ENCODE data around the gene OXGR1. TPM values are rescaled to one million over a fixed set of nuclear protein-coding genes. Genes with fewer than 3 reads are reported as not detected.
"Not testable (repeated sequence)": the region's sequence is repeated elsewhere in the genome, so short reads cannot be mapped to it uniquely, and the experiment has no call there.

OXGR1 gene
- total RNA-seq, 2 experiments from 2014 or later = not detected

DNA sequence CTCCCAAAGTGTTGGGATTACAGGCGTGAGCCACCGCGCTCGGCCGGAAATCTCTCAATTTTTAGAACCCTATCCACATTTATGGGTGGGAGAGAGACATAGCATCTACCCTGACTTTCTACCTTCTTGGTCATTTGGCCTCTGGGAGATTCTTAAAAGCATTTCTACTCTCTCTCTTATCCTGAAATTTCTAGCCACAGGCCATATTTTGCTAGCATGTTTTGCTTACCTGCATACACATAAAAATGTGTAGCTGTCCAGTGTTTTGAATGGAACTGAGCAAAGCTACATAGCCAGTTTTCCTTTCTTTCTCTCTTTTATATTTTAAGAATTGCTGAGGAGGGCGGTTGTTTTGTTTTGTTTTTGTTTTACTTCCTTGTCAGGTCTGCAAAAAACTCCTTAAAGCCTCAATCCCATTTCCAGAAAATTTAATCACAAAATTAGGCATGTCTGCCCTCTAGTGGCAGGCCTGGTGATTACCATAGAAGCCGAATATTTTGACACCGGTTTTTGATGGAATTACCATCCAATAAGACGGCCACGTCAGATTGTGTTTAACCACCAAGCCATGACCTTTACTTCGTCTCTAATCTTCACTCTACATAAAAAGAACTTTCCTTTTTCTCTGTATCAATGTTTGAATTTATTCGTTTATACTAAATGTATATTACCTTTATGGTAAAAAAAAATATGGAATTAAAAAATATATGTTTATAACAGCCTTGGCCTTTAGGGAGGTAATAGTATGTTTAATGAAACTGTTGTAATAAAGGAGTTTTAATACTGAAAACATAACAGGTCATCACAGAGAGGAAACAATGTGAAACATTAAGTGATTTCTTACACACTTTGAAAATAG lies 34.4 kb upstream of the OXGR1 start:
- POLR2A ChIA-PET = no interaction called here
- H3K27me3 Mint-ChIP-seq = peaks cover 45% of the 10 kb centered on the region
- H3K36me3 Mint-ChIP-seq (ENCODE audit: low read depth) = no peaks in the 10 kb centered on the region
- H3K9me3 ChIP-seq (ENCODE audit: control insufficient read depth in 1 of 2, insufficient read depth in 1 of 2, low read length in 2 of 2) = no peaks in the 10 kb centered on the region
- H3K4me1 ChIP-seq (ENCODE audit: insufficient read depth, low read length) = no peaks in the 10 kb centered on the region
- no peak overlapping the region for H3K27ac Mint-ChIP-seq
- no peak overlapping the region for H3K4me3 ChIP-seq (ENCODE audit: low read length)
- CTCF ChIA-PET = interaction anchor here (1.0 kb wide), 2 partner anchors 9 to 10 kb away, joined by 3 to 4 read pairs; no protein-coding TSS in a partner anchor
- TF ChIP-seq, protein P1, sequence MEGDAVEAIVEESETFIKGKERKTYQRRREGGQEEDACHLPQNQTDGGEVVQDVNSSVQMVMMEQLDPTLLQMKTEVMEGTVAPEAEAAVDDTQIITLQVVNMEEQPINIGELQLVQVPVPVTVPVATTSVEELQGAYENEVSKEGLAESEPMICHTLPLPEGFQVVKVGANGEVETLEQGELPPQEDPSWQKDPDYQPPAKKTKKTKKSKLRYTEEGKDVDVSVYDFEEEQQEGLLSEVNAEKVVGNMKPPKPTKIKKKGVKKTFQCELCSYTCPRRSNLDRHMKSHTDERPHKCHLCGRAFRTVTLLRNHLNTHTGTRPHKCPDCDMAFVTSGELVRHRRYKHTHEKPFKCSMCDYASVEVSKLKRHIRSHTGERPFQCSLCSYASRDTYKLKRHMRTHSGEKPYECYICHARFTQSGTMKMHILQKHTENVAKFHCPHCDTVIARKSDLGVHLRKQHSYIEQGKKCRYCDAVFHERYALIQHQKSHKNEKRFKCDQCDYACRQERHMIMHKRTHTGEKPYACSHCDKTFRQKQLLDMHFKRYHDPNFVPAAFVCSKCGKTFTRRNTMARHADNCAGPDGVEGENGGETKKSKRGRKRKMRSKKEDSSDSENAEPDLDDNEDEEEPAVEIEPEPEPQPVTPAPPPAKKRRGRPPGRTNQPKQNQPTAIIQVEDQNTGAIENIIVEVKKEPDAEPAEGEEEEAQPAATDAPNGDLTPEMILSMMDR (IDR thresholded peaks at IDR 0.05) = peak; percentile 97
- ATAC-seq (ENCODE audit: poor library complexity) (no peak), DNase-seq (peak in 11 of 14 experiments; percentile 6 to 57 (median 21))
- no peak overlapping the region for H3K27ac ChIP-seq (ENCODE audit: low read depth in 1 of 2, low read length in 2 of 2)
- H3K36me3 ChIP-seq (ENCODE audit: insufficient read depth, low read length) = no peaks in the 10 kb centered on the region
- no peaks in the 10 kb centered on the region for H3K4me1 Mint-ChIP-seq (ENCODE audit: low read depth)
- H3K27me3 ChIP-seq (ENCODE audit: control insufficient read depth in 1 of 2, insufficient read depth in 2 of 2, low read length in 2 of 2) = peaks cover 0 to 7% of the 10 kb centered on the region in 2 experiments
- H3K4me3 Mint-ChIP-seq = no peak overlapping the region
- H3K9me3 Mint-ChIP-seq = no peaks in the 10 kb centered on the region
- intact Hi-C loops (cut with DNase I, micrococcal nuclease) = loop anchor here in 1 of 2 experiments (10.0 kb wide), 1 partner anchor 1404 kb away; no protein-coding TSS in a partner anchor

DNA sequence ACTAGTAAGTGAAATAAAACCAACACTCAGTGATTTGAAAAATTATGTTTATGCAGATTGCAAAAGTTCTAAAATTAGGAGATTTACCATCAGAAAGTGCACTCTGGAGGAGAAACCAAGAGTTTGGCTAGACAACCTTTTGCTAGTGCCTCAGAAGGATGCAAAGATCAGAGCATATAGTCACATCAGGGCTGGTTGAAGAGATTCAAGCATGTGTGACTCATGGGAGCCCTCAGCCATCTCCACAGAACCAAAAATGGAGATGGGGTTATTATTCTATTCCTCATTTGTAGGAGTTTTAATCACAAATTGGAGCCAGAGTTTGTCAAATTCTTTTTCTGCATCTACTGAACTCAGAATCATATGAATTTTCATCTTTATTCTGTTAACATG lies 32.9 kb upstream of the OXGR1 start:
- H3K36me3 ChIP-seq (ENCODE audit: insufficient read depth, low read length) = no peaks in the 10 kb centered on the region
- Mint-ChIP-seq H3K27me3 (peaks cover 60% of the 10 kb centered on the region), H3K4me3 (no peak overlapping the region), H3K4me1 (ENCODE audit: low read depth) (no peaks in the 10 kb centered on the region), H3K9me3 (no peaks in the 10 kb centered on the region), H3K27ac (no peak overlapping the region), H3K36me3 (ENCODE audit: low read depth) (no peaks in the 10 kb centered on the region)
- intact Hi-C loops (cut with DNase I, micrococcal nuclease) = loop anchor here in 1 of 2 experiments (10.0 kb wide), 1 partner anchor 1402 kb away; no protein-coding TSS in a partner anchor
- POLR2A ChIA-PET = no interaction called here
- H3K9me3 ChIP-seq (ENCODE audit: control insufficient read depth in 1 of 2, insufficient read depth in 1 of 2, low read length in 2 of 2) = no peaks in the 10 kb centered on the region
- peaks cover 6 to 14% of the 10 kb centered on the region in 2 experiments for H3K27me3 ChIP-seq (ENCODE audit: control insufficient read depth in 1 of 2, insufficient read depth in 2 of 2, low read length in 2 of 2)
- DNase-seq = no peak
- H3K4me1 ChIP-seq (ENCODE audit: insufficient read depth, low read length) = no peaks in the 10 kb centered on the region
- no peak for ATAC-seq (ENCODE audit: poor library complexity)
- TF ChIP-seq, protein P1 (IDR thresholded peaks at IDR 0.05) = no peak
- H3K4me3 ChIP-seq (ENCODE audit: low read length) = no peak overlapping the region
- H3K27ac ChIP-seq (ENCODE audit: low read depth in 1 of 2, low read length in 2 of 2) = no peak overlapping the region
- CTCF ChIA-PET = no interaction called here

DNA sequence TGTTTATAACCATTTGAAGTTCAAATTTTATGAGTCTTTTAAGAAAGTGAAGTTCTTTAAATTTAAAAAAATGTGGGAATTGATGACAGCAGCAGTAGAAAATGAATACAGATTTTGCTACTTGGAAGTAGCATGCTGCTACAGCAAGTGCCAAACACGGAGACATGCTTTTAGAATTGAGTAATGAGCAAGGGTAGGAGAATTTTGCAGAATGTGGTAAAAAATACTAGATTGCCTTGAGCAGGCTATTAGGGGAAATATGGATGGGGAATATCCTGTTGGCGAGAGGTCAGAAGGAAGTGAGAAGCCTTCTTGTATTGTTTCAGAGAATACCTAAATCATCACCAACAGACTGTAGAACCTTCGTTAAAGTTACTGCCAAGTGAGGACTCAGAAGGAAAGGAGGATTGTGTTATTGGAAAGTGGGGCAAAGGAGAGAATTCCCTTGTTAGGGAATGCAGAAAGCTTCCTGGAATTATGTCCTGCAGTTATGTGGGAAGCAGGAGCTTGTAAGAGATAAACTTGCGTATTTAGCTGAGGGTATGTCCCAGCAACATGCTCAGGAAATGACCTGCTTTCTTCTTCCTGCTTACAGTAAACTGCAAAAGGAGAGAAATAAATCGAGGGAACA lies 32.4 kb upstream of the OXGR1 start:
- H3K36me3 ChIP-seq (ENCODE audit: insufficient read depth, low read length) = no peaks in the 10 kb centered on the region
- Mint-ChIP-seq H3K36me3 (ENCODE audit: low read depth) (no peaks in the 10 kb centered on the region), H3K27me3 (peaks cover 61% of the 10 kb centered on the region), H3K9me3 (no peaks in the 10 kb centered on the region), H3K27ac (no peak overlapping the region), H3K4me3 (no peak overlapping the region), H3K4me1 (ENCODE audit: low read depth) (no peaks in the 10 kb centered on the region)
- ATAC-seq (ENCODE audit: poor library complexity) (no peak), DNase-seq (no peak)
- intact Hi-C loops (cut with DNase I, micrococcal nuclease) = loop anchor here in 1 of 2 experiments (10.0 kb wide), 1 partner anchor 1402 kb away; no protein-coding TSS in a partner anchor
- ChIA-PET POLR2A (no interaction called here), CTCF (no interaction called here)
- no peak overlapping the region for H3K27ac ChIP-seq (ENCODE audit: low read depth in 1 of 2, low read length in 2 of 2)
- no peak overlapping the region for H3K4me3 ChIP-seq (ENCODE audit: low read length)
- TF ChIP-seq, protein P1 (IDR thresholded peaks at IDR 0.05) = no peak
- peaks cover 6 to 14% of the 10 kb centered on the region in 2 experiments for H3K27me3 ChIP-seq (ENCODE audit: control insufficient read depth in 1 of 2, insufficient read depth in 2 of 2, low read length in 2 of 2)
- no peaks in the 10 kb centered on the region for H3K4me1 ChIP-seq (ENCODE audit: insufficient read depth, low read length)
- no peaks in the 10 kb centered on the region for H3K9me3 ChIP-seq (ENCODE audit: control insufficient read depth in 1 of 2, insufficient read depth in 1 of 2, low read length in 2 of 2)

DNA sequence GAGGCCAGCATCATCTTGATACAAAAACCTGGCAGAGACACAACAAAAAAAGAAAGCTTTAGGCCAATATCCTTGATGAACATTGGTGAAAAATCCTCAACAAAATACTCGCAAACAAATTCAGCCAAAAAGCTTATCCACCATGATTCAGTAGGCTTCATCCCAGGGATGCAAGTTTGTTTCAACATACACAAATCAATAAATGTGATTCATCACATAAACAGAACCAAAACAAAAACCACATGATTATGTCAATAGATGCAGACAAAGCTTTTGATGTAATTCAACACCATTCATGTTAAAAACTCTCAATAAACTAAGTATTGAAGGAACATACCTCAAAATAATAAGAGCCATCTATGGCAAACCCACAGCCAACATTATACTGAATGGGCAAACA lies 29.5 kb upstream of the OXGR1 start:
- H3K4me3 ChIP-seq (ENCODE audit: low read length); H3K36me3 Mint-ChIP-seq (ENCODE audit: low read depth); CTCF ChIA-PET; H3K27ac Mint-ChIP-seq; H3K4me1 Mint-ChIP-seq (ENCODE audit: low read depth); H3K4me1 ChIP-seq (ENCODE audit: insufficient read depth, low read length); H3K4me3 Mint-ChIP-seq; DNase-seq; H3K9me3 Mint-ChIP-seq; H3K36me3 ChIP-seq (ENCODE audit: insufficient read depth, low read length); H3K27ac ChIP-seq (ENCODE audit: low read depth in 1 of 2, low read length in 2 of 2); POLR2A ChIA-PET; H3K9me3 ChIP-seq (ENCODE audit: control insufficient read depth in 1 of 2, insufficient read depth in 1 of 2, low read length in 2 of 2); ATAC-seq (ENCODE audit: poor library complexity): not testable (repeated sequence)
- H3K27me3 ChIP-seq (ENCODE audit: control insufficient read depth in 1 of 2, insufficient read depth in 2 of 2, low read length in 2 of 2) = peaks cover 10 to 13% of the 10 kb centered on the region in 2 experiments
- peaks cover 73% of the 10 kb centered on the region for H3K27me3 Mint-ChIP-seq
- intact Hi-C loops (cut with DNase I, micrococcal nuclease) = loop anchor here in 1 of 2 experiments (10.0 kb wide), 1 partner anchor 1399 kb away; no protein-coding TSS in a partner anchor
